Pancreas (tissue), 10 donors: ENCODE measurements around the gene AREG. TPM values are rescaled to one million over a fixed set of nuclear protein-coding genes. Genes with fewer than 3 reads are reported as not detected.

ENCODE experiments used
- ATAC-seq, 4 donors: fragments of 200-7000 bp; cut with Tn5 transposase; one replicate each; pipeline versions ENCODE4 v1.8.0 to v1.9.1; 2020; ENCODE audit warnings: mild to moderate bottlenecking in 4 of 4, moderate library complexity in 4 of 4
- DNase-seq, 6 donors: peaks; one replicate each; pipeline ENCODE4 v3.0.0-alpha.2; 2020
- FAIRE-seq: peaks from 2 replicates; lab custom pipeline; 2012; peaks lifted over from hg19 to GRCh38; lab: Jason Lieb, UNC
- H3K27ac ChIP-seq, 4 donors: fragments of 200-600 bp; sonication (generic); 1 replicate in 3 of 4; 2 replicates in 1 of 4; pipeline versions ENCODE4 v1.5.0 to v1.8.0; 2020
- H3K27me3 ChIP-seq, 4 donors: fragments of 200-600 bp; one replicate each; pipeline ENCODE4 v1.8.0; 2021
- H3K36me3 ChIP-seq, 3 donors: fragments of 200-600 bp; sonication (generic) in 1 of 3; one replicate each; pipeline versions ENCODE4 v1.5.0 to v1.8.0; 2020 to 2021
- H3K4me1 ChIP-seq, 3 donors: fragments of 200-600 bp; one replicate each; pipeline ENCODE4 v1.8.0; 2021
- H3K4me3 ChIP-seq, 4 donors: fragments of 200-600 bp; sonication (generic) in 2 of 4; one replicate each; pipeline versions ENCODE4 v1.5.0 to v1.8.0; 2020 to 2021
- H3K9me3 ChIP-seq, 4 donors: fragments of 200-600 bp; one replicate each; pipeline ENCODE4 v1.8.0; 2021
- WGBS, 2 donors: extraction: QIAGEN DNeasy Blood & Tissue Kit; methylation state at CpG; one replicate each; pipeline ENCODE4 v1.1.7; 2013; 5-methylcytosine and 5-hydroxymethylcytosine counted together
- intact Hi-C, 3 donors: fragments of 100-400 bp; cut with DNase I; formaldehyde crosslinking; loops; one replicate each; pipeline versions ENCODE4 v1.11.1 to v1.14.2; 2022
- polyA plus RNA-seq, 2 donors: library from polyadenylated mRNA; stranded (reverse); fragments of 200-250 nt; gene quantifications; one replicate each; pipeline ENCODE4 v1.2.3, GENCODE V29; 2013
- total RNA-seq, 6 donors: library from RNA; stranded (reverse); fragmentation: NEBNext Ultra II Directional in 4 of 6; extraction: Animal tissue kit (Norgen Biotek cat#: 25700) in 4 of 6; gene quantifications; one replicate each; pipeline versions ENCODE4 v1.2.1 to v1.2.4, GENCODE V29; 2021 to 2023
- TF ChIP-seq, protein P1 (sequence below), 4 donors: fragments of 200-600 bp; sonication (generic) in 3 of 4; IDR thresholded peaks; one replicate each; pipeline versions ENCODE4 v1.5.0 to v1.8.0; 2021; ENCODE audit warnings: antibody characterized with exemption in 4 of 4
- donor health status: healthy with polysubstance abuse.
- donor health status: DM: no; HTN: no; CAD: no; lungs with moderate emphysema.
- donor health status: DM: no; HTN: no; CAD: no.
- donor health status: control.
- donor health status: control.
- donor health status: Bipolar disorder and iron deficiency.
- donor health status: DM: yes; HTN: yes; CAD: no.
- donor health status: DM: no; HTN: no; CAD: no.
- donor health status: DM: no; HTN: no; CAD: no.
- donor health status: DM: yes; HTN: yes; CAD: no.

The AREG gene
- total and polyA plus RNA-seq, 8 donors: 0.12 to 1.4 (median 0.52) TPM

DNA sequence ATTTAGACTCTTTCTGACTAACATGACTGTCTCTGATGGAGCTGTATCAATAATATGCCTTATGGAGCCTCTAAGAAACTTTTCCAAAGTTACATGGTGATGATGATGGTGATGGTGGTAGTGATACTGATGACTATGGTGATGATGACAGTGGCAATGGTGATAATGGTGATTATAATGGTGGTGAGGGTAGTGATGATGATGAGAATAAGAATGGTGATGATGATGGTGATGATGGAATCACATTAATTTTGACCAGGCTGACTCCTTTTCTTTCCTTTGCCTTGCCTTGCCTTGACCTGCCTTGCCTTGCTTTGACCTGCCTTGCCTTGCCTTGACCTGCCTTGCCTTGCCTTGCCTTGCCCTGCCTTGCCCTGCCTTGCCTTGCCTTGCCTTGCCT, 31.7 kb upstream of the AREG start:
- intact Hi-C loops: no loop called here
- H3K4me3 ChIP-seq: no peak overlapping the region
- H3K36me3 ChIP-seq: no peaks in the 10 kb centered on the region
- H3K4me1 ChIP-seq: no peaks in the 10 kb centered on the region
- no peak overlapping the region for H3K27ac ChIP-seq
- no peak for FAIRE-seq
- no peaks in the 10 kb centered on the region for H3K9me3 ChIP-seq
- TF ChIP-seq, protein P1, sequence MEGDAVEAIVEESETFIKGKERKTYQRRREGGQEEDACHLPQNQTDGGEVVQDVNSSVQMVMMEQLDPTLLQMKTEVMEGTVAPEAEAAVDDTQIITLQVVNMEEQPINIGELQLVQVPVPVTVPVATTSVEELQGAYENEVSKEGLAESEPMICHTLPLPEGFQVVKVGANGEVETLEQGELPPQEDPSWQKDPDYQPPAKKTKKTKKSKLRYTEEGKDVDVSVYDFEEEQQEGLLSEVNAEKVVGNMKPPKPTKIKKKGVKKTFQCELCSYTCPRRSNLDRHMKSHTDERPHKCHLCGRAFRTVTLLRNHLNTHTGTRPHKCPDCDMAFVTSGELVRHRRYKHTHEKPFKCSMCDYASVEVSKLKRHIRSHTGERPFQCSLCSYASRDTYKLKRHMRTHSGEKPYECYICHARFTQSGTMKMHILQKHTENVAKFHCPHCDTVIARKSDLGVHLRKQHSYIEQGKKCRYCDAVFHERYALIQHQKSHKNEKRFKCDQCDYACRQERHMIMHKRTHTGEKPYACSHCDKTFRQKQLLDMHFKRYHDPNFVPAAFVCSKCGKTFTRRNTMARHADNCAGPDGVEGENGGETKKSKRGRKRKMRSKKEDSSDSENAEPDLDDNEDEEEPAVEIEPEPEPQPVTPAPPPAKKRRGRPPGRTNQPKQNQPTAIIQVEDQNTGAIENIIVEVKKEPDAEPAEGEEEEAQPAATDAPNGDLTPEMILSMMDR (IDR thresholded peaks at IDR 0.05): no peak
- no peak for DNase-seq
- ATAC-seq: no peak
- H3K27me3 ChIP-seq: no peaks in the 10 kb centered on the region

DNA sequence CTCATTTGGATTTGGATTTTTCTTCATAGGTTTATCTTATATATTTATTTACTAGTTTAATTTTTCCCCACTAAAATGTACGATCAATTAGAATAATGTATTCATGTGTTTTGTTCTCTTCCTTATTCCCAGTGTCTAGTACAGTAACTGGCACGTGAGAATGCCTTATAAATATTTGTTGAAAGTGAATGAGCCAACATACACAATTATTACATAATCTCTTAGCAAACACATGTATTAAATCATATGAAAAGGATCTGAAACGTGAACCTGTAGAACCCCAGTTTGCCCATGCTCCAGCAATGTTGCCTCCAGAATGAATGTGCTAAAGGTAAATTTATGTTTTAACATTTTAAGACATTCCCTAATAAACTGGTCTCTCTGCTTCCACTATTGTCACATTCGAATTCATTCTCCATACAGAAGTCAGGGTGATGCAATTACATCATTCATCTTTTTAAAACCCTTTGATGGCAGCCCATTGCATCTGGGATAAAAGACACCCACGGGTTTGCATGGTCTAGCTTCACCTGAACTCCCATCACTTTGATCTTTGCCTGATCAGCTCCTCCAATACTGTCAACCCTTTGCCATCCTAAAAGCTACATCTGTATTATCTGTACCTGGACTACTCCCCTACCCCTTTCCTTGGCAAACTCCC, 30.7 kb upstream of the AREG start:
- no peaks in the 10 kb centered on the region for H3K9me3 ChIP-seq
- intact Hi-C loops: no loop called here
- 34 to 44% methylated on average over 5 of the region's 5 CpGs for WGBS, 2 donors
- H3K36me3 ChIP-seq: no peaks in the 10 kb centered on the region
- H3K4me1 ChIP-seq: no peaks in the 10 kb centered on the region
- no peaks in the 10 kb centered on the region for H3K27me3 ChIP-seq
- H3K4me3 ChIP-seq: no peak overlapping the region
- no peak for FAIRE-seq
- no peak for ATAC-seq
- no peak for DNase-seq
- no peak overlapping the region for H3K27ac ChIP-seq
- TF ChIP-seq, protein P1 (IDR thresholded peaks at IDR 0.05): no peak

DNA sequence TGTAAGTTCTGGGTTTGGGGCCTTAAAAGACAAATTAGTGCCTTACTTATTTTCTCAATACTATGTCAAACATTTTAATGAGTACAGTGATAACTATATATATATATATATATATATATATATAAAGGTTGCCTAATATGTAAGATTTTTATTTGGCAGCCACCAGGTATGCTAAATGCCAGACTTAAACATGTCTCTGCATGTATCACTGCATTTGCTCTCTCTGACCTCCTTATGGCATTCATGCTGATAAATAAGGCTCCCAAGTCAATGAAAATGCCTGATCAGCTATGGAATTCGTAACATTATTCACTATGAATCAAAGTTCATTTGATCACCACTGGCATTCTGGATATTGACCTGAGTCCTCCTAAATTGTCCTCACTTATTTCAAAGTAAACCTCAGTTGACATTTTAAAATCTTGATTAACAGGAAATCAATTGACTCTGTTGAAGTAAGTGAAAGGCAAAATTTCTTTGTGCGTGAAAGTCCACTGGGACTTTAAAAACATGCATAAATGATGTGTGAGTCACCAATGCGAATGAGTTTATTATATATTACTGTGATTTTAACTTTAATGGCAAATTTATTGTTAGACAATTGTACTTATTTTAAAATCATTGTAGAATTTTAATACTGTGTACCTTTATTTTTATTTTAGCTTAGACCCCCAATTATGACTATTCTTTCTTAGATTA, 29.2 kb upstream of the AREG start:
- 52 to 53% methylated on average over 3 of the region's 3 CpGs for WGBS, 2 donors
- H3K27me3 ChIP-seq: no peaks in the 10 kb centered on the region
- intact Hi-C loops: no loop called here
- TF ChIP-seq, protein P1 (IDR thresholded peaks at IDR 0.05): no peak
- no peak for FAIRE-seq
- no peaks in the 10 kb centered on the region for H3K9me3 ChIP-seq
- no peaks in the 10 kb centered on the region for H3K4me1 ChIP-seq
- DNase-seq: no peak
- no peak overlapping the region for H3K27ac ChIP-seq
- no peaks in the 10 kb centered on the region for H3K36me3 ChIP-seq
- H3K4me3 ChIP-seq: no peak overlapping the region
- no peak for ATAC-seq

DNA sequence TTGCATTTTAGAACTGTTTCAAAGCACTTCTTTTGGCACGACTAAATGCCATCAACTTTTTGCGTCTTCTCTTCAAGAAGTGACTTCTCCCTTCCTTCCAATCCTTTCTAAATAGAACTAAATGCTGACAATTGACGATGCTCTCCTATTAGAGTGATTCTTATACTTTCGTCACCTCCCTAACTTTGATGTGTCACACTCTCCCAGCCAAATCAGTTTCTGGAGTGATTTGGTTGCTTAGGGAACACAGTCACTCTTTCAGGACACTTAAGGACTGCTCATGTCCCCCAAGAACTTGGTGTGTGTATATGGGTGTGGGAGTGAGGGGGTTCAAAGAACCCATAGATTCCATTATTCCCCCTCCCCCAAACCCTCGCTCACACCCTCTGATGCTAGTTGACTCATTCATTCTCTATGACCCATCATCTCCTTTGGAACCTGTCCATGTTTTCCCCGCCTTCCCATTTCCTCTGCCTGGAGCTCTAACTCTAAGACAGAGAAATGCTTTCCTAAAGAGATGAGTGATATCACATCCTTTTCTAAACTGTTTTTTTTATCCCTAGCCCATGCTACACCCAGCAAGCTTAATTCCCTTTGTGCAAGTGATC, 26.8 kb upstream of the AREG start:
- 64 to 75% methylated on average over 6 of the region's 6 CpGs for WGBS, 2 donors
- ATAC-seq (no peak), FAIRE-seq (no peak), DNase-seq (no peak)
- intact Hi-C loops: no loop called here
- H3K9me3 ChIP-seq: no peaks in the 10 kb centered on the region
- H3K27ac ChIP-seq: no peak overlapping the region
- H3K36me3 ChIP-seq: no peaks in the 10 kb centered on the region
- TF ChIP-seq, protein P1 (IDR thresholded peaks at IDR 0.05): no peak
- no peaks in the 10 kb centered on the region for H3K27me3 ChIP-seq
- no peaks in the 10 kb centered on the region for H3K4me1 ChIP-seq
- no peak overlapping the region for H3K4me3 ChIP-seq

DNA sequence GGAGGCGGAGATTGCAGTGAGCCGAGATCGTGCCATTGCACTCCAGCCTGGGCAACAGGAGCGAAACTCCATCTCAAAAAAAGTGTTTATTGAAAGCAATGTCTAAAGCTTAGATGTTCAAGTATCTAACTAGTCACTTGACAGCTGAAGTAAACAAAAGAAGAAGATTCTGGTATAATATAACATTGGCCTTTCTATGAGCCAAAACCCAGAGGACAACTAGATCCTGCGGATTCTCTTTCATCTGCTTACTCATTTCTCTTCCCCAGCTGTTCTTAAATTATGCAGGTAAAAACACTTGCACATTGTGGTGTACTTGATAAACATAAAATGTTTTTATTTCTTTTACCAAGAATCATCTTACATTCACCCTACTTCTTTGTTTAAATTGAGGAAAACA, 24.1 kb upstream of the AREG start:
- WGBS, 2 donors: 82 to 91% methylated on average over 5 of the region's 5 CpGs
- TF ChIP-seq, protein P1 (IDR thresholded peaks at IDR 0.05): no peak
- DNase-seq (no peak), FAIRE-seq (no peak), ATAC-seq (no peak)
- intact Hi-C loops: no loop called here
- Histone ChIP-seq H3K36me3 (no peaks in the 10 kb centered on the region), H3K27ac (no peak overlapping the region), H3K27me3 (no peaks in the 10 kb centered on the region), H3K4me3 (no peak overlapping the region), H3K9me3 (no peaks in the 10 kb centered on the region), H3K4me1 (no peaks in the 10 kb centered on the region)
